ENCODE data around the gene APMAP. TPM values are rescaled to one million over a fixed set of nuclear protein-coding genes. Genes with fewer than 3 reads are reported as not detected.

Gene APMAP
- total RNA-seq, 2 donors from 2014 or later = 43.9 to 63.3 TPM

DNA sequence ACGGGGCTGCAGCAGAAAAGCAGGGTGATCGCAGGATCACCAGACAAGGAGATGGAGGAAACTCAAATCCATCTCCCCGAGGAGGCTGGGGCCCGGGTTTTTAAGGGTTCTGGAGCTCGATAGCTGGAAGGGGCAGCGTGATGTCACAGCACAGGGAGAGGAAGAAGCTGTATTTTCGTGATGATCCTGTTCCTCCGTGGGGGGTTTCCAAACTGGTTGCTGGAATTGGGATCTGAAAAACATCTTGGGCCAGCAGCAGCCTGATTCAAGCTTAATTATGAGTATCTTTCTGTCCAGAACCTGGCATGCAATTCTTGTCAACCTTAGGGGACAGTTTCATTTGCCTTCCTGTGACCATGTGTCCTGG is 39.4 kb downstream of the APMAP start:
- Histone ChIP-seq H3K9ac (ENCODE audit: low read depth in 2 of 2, low read length in 2 of 2) (no peak overlapping the region), H3K27me3 (no peaks in the 10 kb centered on the region), H3K4me1 (no peaks in the 10 kb centered on the region), H3K4me3 (no peak overlapping the region), H3K27ac (no peak overlapping the region), H3K36me3 (no peaks in the 10 kb centered on the region), H3K9me3 (no peaks in the 10 kb centered on the region)
- TF ChIP-seq, protein P1, sequence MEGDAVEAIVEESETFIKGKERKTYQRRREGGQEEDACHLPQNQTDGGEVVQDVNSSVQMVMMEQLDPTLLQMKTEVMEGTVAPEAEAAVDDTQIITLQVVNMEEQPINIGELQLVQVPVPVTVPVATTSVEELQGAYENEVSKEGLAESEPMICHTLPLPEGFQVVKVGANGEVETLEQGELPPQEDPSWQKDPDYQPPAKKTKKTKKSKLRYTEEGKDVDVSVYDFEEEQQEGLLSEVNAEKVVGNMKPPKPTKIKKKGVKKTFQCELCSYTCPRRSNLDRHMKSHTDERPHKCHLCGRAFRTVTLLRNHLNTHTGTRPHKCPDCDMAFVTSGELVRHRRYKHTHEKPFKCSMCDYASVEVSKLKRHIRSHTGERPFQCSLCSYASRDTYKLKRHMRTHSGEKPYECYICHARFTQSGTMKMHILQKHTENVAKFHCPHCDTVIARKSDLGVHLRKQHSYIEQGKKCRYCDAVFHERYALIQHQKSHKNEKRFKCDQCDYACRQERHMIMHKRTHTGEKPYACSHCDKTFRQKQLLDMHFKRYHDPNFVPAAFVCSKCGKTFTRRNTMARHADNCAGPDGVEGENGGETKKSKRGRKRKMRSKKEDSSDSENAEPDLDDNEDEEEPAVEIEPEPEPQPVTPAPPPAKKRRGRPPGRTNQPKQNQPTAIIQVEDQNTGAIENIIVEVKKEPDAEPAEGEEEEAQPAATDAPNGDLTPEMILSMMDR (IDR thresholded peaks at IDR 0.05) = no peak
- peak; percentile 15 for DNase-seq
- intact Hi-C loops (cut with DNase I) = no loop called here

- TF ChIP-seq, protein P1 (IDR thresholded peaks at IDR 0.05) = no peak
- no peak overlapping the region for H3K4me3 ChIP-seq
- peak; percentile 15 for DNase-seq
These were observed 40.0 kb downstream of the APMAP start for GRCh38 chr20:24952376-24953208.

DNA sequence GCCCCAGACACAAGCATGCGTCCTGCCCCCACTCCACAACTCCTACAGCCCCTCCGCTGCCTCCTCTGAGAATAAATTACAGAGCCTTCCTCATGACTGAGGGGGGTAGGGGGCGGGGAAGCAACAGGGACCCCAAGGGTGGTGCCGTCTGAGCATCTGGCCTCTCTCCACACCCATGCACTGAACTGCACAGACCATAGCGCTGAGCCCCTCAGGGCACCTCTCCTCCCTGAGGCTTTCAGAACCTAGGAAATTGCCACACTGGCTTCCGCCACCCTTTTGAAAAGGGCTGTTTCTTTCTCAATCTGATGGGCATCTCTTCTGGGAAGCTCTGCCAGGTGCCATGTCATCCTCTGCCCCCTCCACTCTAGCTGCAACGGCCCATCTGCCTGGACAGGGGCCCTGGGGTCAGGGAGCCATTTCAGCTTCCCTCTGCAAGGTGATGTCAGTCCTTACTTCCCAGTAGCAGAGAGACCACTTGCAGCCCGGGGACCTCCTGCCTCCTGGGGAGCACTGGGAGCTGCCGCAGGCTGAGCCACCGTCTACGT is 40.9 kb downstream of the APMAP start:
- H3K36me3 ChIP-seq = no peaks in the 10 kb centered on the region

More at GRCh38 chr20:24952376-24953208, 40.0 kb downstream of the APMAP start:
- no peak overlapping the region for H3K27ac ChIP-seq
- H3K9me3 ChIP-seq = no peaks in the 10 kb centered on the region
- no peaks in the 10 kb centered on the region for H3K36me3 ChIP-seq
- intact Hi-C loops (cut with DNase I) = no loop called here
- H3K9ac ChIP-seq (ENCODE audit: low read depth in 2 of 2, low read length in 2 of 2) = no peak overlapping the region
- no peaks in the 10 kb centered on the region for H3K4me1 ChIP-seq
- H3K27me3 ChIP-seq = no peaks in the 10 kb centered on the region

GRCh38 chr20:24950836-24951525 is 41.6 kb downstream of the APMAP start:
- Histone ChIP-seq H3K27me3 (no peaks in the 10 kb centered on the region), H3K4me1 (no peaks in the 10 kb centered on the region), H3K27ac (no peak overlapping the region), H3K9ac (ENCODE audit: low read depth in 2 of 2, low read length in 2 of 2) (no peak overlapping the region), H3K36me3 (no peaks in the 10 kb centered on the region), H3K9me3 (no peaks in the 10 kb centered on the region), H3K4me3 (no peak overlapping the region)
- TF ChIP-seq, protein P1 (IDR thresholded peaks at IDR 0.05) = no peak
- DNase-seq = peak; percentile 16
- intact Hi-C loops (cut with DNase I) = no loop called here

More for the DNA sequence above, 40.9 kb downstream of the APMAP start:
- H3K9me3 ChIP-seq = no peaks in the 10 kb centered on the region
- TF ChIP-seq, protein P1 (IDR thresholded peaks at IDR 0.05) = no peak
- H3K4me1 ChIP-seq = no peaks in the 10 kb centered on the region
- intact Hi-C loops (cut with DNase I) = no loop called here
- no peaks in the 10 kb centered on the region for H3K27me3 ChIP-seq
- no peak overlapping the region for H3K4me3 ChIP-seq
- no peak overlapping the region for H3K9ac ChIP-seq (ENCODE audit: low read depth in 2 of 2, low read length in 2 of 2)
- H3K27ac ChIP-seq = no peak overlapping the region
- no peak for DNase-seq

DNA sequence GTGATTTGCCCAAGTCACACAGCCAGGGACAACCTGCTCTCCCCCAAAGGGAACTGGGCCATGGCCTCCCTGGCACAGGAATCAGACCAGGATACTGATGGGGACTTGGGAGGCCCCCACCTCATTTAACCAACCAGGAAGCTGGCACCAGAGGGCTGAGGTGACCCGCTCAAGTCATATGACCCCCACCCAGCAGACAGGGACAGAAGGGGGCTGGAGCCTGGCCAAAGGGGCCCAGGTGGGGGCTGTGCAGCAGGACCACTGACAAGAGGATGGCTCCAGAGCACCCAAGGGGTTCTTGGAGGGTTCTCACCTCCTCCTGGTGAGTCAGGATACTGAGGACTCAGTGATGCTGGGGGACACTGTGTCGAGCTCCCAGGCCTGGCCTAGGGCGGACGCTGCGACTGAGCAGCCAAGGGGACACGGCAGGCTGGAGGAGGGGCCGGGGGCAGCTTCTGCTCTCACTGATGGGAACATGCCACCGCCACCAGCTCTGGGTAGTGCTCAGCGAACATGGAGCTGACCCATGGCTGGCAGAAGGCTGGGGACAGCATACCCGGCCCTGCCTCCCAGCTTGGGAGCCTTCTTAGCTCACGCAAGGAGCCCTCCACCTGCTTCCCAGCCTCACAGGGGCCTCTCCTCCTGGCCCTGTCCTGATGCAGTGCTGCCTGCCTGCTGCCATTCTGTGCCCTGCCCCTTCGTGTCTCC is 42.3 kb downstream of the APMAP start:
- Histone ChIP-seq H3K27me3 (no peaks in the 10 kb centered on the region), H3K4me3 (no peak overlapping the region), H3K4me1 (no peaks in the 10 kb centered on the region), H3K9me3 (no peaks in the 10 kb centered on the region), H3K27ac (no peak overlapping the region), H3K36me3 (no peaks in the 10 kb centered on the region), H3K9ac (ENCODE audit: low read depth in 2 of 2, low read length in 2 of 2) (peak overlapping the region; percentile 40 to 50)
- intact Hi-C loops (cut with DNase I) = no loop called here
- DNase-seq = peak; percentile 16
- TF ChIP-seq, protein P1 (IDR thresholded peaks at IDR 0.05) = no peak
